HG02623 (cell line): ENCODE data around the gene ABHD3.
"Not testable (repeated sequence)": the region's sequence is repeated elsewhere in the genome, so short reads cannot be mapped to it uniquely, and the experiment has no call there.

Source experiments
- ATAC-seq: cut with Tn5 transposase; IDR thresholded peaks from one replicate; pipeline ENCODE4 v1.9.1; 2021; ENCODE audit warnings: moderate library complexity; ENCODE audit not compliant: unreplicated experiment

Gene ABHD3

GRCh38 chr18:21706386-21706865 lies 1.9 kb upstream of the ABHD3 start:
- no peak for ATAC-seq

DNA sequence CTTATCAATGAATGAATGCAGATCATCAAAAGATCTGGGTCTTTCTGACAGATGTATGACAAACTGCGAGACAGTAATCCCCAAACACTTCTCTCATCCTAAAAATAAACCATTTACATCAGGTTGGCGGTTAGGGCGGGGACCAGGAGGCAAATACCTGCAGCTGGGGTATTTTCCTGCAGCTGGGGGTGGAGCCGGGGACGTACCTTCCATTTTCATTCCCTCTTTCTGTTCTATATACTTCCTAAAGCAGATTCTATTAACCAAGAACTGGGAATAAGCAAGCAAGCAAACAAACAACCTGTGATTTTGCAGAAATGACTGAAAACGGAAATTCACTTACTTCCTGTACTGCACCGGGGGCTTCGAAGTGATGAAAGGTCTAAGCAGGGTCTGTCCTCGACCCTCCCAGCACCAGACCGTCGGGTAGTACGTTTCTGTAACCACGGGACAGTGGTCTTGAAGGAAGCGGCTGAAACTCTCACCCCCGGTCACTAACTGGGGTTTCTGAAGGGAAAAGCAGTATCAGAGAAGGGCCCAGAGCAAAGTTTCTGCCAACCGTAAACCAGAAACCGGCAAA lies 1.2 kb downstream of the ABHD3 start:
- no peak for ATAC-seq

DNA sequence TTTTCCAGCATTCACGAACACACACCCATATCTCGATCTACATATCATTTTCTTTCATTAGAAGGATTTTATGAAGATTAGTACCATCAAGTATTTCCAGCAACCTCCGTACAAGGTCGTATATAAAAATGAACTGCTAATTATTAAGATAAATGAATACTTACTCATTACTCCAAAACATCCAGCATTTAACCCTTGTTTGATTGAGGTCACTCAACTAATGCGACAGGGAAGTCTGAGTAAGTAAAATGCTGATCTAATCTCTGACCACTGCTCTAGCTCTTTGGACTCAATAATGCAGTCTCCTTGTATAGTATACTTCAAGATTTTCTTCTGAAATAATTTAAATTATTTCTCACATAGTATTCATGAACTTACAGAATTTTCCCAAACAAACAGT lies 2.0 kb downstream of the ABHD3 start:
- ATAC-seq, result no peak

DNA sequence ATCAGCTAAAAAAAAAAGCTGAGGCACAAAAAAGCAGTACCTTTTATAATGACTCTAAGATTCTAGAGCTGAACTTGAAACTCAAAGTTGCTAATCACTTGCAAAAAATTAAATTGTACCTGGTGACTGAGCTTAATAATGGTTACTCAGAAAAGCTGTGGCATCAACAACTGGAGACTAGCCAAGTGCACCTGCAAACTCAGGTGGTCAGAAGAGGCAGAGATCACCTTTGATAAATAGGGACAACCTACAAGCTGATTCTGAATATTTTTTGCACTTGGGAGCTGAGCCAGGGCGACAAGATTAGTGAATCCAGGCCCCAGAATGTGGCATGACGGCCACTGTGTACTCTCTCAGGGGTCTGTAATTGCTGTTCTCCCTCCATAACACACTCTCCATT lies 3.0 kb downstream of the ABHD3 start:
- no peak for ATAC-seq

DNA sequence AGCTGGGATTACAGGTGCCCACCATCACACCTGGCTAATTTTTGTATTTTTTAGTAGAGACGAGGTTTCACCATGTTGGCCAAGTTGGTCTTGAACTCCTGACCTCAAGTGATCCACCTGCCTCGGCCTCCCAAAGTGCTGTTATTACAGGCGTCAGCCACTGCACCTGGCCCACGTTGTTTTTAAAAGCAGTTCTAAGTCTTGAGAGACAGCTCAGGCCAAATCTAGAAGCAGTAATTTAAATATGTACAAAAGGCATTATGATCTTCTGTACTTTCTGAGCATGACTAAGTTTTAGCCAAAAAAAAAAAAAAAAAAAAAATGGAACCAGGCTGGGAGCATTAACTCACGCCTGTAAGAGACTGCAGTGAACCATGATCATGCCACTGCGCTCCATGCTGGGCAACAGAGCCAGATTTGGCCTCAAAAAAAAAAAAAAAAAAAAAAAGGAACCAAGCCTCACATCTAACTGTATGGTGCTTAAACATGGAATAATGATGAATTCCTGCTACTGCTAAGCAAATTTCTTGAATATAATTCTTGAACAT lies 4.0 kb downstream of the ABHD3 start:
- no peak for ATAC-seq

DNA sequence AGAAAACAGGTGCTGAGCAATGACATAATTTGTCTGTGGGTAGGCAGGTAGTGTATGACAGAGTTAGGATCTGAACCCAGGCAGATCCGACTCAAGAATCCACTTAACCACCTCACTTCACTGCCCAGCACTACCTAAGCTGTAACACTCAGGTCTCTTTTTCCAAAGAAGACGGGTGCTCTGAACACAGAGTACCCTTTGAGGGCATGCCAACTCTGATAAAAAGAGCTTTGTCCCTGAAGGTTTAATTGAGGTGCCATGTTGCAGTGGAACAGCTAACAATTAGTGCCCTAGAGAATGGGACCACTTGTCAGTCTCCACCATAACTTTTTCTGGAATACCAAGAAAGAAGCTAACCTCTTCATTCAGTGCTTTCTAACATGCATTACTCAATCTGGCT lies 11.3 kb downstream of the ABHD3 start:
- ATAC-seq, result no peak

- no peak for ATAC-seq
Observed at GRCh38 chr18:21689736-21690135, 14.8 kb downstream of the ABHD3 start.

GRCh38 chr18:21686282-21687105 lies 18.1 kb downstream of the ABHD3 start:
- ATAC-seq, result no peak

GRCh38 chr18:21685556-21685981 lies 19.0 kb downstream of the ABHD3 start:
- peak; percentile 72 for ATAC-seq

- ATAC-seq, result peak; percentile 44
Observed at GRCh38 chr18:21684731-21685130, 19.8 kb downstream of the ABHD3 start.

DNA sequence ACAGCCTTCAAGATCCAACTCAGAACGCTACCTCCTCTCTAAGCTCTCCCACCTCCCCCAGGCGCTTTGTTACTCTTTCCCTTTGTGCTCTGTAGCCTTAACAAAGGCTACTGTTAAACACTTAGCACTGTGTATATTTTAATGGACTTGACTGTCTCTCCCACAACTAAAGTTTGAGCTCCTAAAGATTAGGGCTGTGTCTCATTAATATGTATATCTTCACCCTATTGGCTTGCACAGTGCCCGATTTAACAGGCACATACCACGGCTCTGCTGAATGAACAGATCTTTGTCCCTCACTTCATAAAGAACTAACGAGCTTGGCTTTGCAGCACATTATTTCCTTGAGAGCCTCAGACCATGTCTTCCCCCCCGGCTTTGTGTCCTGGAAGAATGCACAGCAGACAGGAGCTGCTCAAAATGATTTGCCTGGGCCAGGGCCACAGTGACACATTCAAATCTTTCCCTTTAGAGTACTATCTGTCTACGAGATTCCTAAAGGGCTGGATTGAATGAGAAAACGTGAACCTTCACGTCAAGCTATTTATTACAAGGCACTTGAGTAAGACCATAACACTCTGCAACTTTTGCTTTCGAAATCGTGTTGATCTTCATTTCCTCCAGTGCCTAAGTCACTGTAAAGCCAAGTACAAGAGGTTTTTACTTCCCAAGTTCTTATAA lies 22.1 kb downstream of the ABHD3 start:
- ATAC-seq, result no peak

DNA sequence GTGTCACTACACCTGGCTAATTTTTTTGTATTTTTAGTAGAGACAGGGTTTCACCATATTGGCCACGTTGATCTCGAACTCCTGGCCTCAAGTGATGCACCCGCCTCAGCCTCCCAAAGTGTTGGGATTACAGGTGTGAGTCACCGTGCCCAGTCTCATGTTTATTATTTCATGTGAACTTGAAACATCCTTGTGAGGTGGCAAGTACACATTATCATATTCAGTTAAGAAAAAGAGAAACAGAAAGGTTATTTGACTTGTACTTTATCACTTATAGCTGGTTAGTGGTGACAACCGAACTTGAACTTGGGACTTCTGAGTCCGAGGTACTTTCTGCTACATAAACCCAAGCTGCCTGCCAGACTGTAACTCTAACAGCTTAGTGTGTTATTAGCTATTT lies 24.4 kb downstream of the ABHD3 start:
- no peak for ATAC-seq

- ATAC-seq, result no peak
Observed at GRCh38 chr18:21678859-21679258, 25.7 kb downstream of the ABHD3 start.

- not testable (repeated sequence) for ATAC-seq
Observed at GRCh38 chr18:21675354-21675753, 29.2 kb downstream of the ABHD3 start.

GRCh38 chr18:21672521-21673267 lies 31.9 kb downstream of the ABHD3 start:
- no peak for ATAC-seq

- no peak for ATAC-seq
Observed at GRCh38 chr18:21669736-21670285, 34.8 kb downstream of the ABHD3 start.

GRCh38 chr18:21664069-21664468 lies 40.5 kb downstream of the ABHD3 start:
- no peak for ATAC-seq

- ATAC-seq, result no peak
Observed at GRCh38 chr18:21663578-21663977, 41.0 kb downstream of the ABHD3 start.

DNA sequence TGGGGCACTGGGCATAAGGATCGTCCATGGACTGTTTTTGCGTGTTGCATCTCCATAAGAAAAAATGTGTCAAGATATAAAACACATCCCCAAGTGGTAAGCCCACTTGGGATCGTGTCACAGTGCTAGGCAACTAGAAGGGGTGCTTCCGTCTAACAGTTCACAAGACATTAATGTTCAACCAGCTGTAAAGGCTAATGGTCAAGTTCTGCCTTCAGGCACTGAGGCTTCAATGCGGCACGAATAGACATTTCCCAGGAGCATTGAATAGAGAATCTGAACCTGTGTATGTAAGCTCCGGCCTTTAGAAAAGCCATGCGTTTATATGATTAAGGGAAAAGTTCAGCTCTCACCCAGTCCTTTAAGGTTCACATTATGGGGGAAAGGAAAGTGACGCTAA lies 42.0 kb downstream of the ABHD3 start:
- no peak for ATAC-seq

DNA sequence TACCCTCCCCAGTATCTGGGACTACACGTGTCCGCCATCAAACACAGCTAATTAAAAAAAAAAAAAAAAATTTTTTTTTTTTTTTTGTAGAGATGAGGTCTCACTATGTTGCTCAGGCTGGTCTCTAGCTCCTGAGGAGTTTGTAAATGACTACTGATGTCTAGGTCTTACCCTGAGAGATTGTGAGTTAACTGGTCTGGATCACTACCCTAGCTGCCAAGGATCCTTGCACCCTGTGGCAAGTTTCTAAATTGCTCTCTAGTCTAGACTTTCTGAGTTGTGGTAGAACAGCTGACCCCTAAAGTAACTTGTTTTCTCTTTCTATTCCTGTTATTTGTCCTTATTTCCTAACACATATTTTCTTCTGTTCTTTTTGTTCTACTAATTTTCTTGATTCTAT lies 44.5 kb downstream of the ABHD3 start:
- no peak for ATAC-seq

DNA sequence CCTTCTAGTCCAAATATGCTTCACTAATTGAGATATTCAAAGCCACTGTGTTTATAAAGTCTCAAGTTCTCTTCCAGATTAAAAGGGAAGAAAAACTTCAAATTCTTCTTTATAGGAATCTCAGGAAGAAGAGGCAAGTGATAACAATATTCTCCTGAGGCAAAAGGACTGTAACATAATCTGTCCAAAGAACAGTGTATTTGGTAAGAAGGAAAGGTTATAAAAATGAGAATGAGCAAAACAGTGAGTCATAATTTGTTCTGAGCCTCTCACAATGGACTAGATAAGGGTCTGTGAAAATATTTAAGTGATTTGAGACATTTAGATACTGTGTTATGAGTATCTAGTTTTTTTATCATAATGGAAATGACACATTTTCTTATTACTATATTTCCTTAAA lies 48.2 kb downstream of the ABHD3 start:
- ATAC-seq, result no peak
